ENCODE measurements around the gene AKAP5.

GRCh38 chr14:64417055-64417770 lies 48.1 kb upstream of the AKAP5 start:
- TF ChIP-seq, protein P1, sequence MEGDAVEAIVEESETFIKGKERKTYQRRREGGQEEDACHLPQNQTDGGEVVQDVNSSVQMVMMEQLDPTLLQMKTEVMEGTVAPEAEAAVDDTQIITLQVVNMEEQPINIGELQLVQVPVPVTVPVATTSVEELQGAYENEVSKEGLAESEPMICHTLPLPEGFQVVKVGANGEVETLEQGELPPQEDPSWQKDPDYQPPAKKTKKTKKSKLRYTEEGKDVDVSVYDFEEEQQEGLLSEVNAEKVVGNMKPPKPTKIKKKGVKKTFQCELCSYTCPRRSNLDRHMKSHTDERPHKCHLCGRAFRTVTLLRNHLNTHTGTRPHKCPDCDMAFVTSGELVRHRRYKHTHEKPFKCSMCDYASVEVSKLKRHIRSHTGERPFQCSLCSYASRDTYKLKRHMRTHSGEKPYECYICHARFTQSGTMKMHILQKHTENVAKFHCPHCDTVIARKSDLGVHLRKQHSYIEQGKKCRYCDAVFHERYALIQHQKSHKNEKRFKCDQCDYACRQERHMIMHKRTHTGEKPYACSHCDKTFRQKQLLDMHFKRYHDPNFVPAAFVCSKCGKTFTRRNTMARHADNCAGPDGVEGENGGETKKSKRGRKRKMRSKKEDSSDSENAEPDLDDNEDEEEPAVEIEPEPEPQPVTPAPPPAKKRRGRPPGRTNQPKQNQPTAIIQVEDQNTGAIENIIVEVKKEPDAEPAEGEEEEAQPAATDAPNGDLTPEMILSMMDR (IDR thresholded peaks at IDR 0.05; ENCODE audit: low read length), result no peak
- no peak for TF ChIP-seq EZH2 (IDR thresholded peaks at IDR 0.05; ENCODE audit: borderline replicate concordance, low read length)

Data from OCI-LY1 (cell line).